Measurements from ENCODE around the gene KLHL6. TPM values are rescaled to one million over a fixed set of nuclear protein-coding genes. Genes with fewer than 3 reads are reported as not detected.
"Not testable (repeated sequence)": the region's sequence is repeated elsewhere in the genome, so short reads cannot be mapped to it uniquely, and the experiment has no call there.

Gene KLHL6
- total RNA-seq, 2 experiments from 2014 or later, result 23.9 to 24.2 TPM

GRCh38 chr3:183577346-183577745 lies 21.8 kb upstream of the KLHL6 start:
- H3K36me3 Mint-ChIP-seq (ENCODE audit: low read depth), result no peaks in the 10 kb centered on the region
- peaks cover 37% of the 10 kb centered on the region for H3K4me1 Mint-ChIP-seq (ENCODE audit: low read depth)
- H3K4me3 Mint-ChIP-seq, result no peak overlapping the region
- Histone ChIP-seq H3K4me1 (ENCODE audit: insufficient read depth, low read length) (peaks cover 23% of the 10 kb centered on the region), H3K27ac (ENCODE audit: low read depth in 1 of 2, low read length in 2 of 2) (no peak overlapping the region), H3K9me3 (ENCODE audit: control insufficient read depth in 1 of 2, insufficient read depth in 1 of 2, low read length in 2 of 2) (no peaks in the 10 kb centered on the region), H3K4me3 (ENCODE audit: low read length) (no peak overlapping the region), H3K36me3 (ENCODE audit: insufficient read depth, low read length) (no peaks in the 10 kb centered on the region), H3K27me3 (ENCODE audit: control insufficient read depth in 1 of 2, insufficient read depth in 2 of 2, low read length in 2 of 2) (no peaks in the 10 kb centered on the region)
- H3K27me3 Mint-ChIP-seq, result no peaks in the 10 kb centered on the region
- CTCF ChIA-PET, result interaction anchor here (1.3 kb wide), 1 partner anchor 254 kb away, joined by 3 read pairs; no protein-coding TSS in a partner anchor
- POLR2A ChIA-PET, result interaction anchor here (0.9 kb wide), 1 partner anchor 58 kb away, joined by 4 read pairs; the partner anchor contains the start of gene KLHL24
- no peaks in the 10 kb centered on the region for H3K9me3 Mint-ChIP-seq
- no peak for TF ChIP-seq CTCF (IDR thresholded peaks at IDR 0.05)
- H3K27ac Mint-ChIP-seq, result no peak overlapping the region
- ATAC-seq (ENCODE audit: poor library complexity) (no peak), DNase-seq (no peak)
- intact Hi-C loops (cut with DNase I, micrococcal nuclease), result no loop called here

GRCh38 chr3:183576487-183577107 lies 21.1 kb upstream of the KLHL6 start:
- DNase-seq, result no peak
- Histone ChIP-seq H3K36me3 (ENCODE audit: insufficient read depth, low read length) (no peaks in the 10 kb centered on the region), H3K4me3 (ENCODE audit: low read length) (no peak overlapping the region), H3K27me3 (ENCODE audit: control insufficient read depth in 1 of 2, insufficient read depth in 2 of 2, low read length in 2 of 2) (no peaks in the 10 kb centered on the region), H3K4me1 (ENCODE audit: insufficient read depth, low read length) (peaks cover 23% of the 10 kb centered on the region), H3K9me3 (ENCODE audit: control insufficient read depth in 1 of 2, insufficient read depth in 1 of 2, low read length in 2 of 2) (no peaks in the 10 kb centered on the region), H3K27ac (ENCODE audit: low read depth in 1 of 2, low read length in 2 of 2) (no peak overlapping the region)
- ChIA-PET POLR2A (interaction anchor here (1.0 kb wide), 1 partner anchor 8 kb away, joined by 3 read pairs; no protein-coding TSS in a partner anchor), CTCF (interaction anchor here (0.8 to 1.3 kb wide), 3 partner anchors 15 to 255 kb away, joined by 3 read pairs; no protein-coding TSS in a partner anchor)
- no peaks in the 10 kb centered on the region for H3K27me3 Mint-ChIP-seq
- ATAC-seq (ENCODE audit: poor library complexity), result no peak
- peaks cover 37% of the 10 kb centered on the region for H3K4me1 Mint-ChIP-seq (ENCODE audit: low read depth)
- TF ChIP-seq CTCF (IDR thresholded peaks at IDR 0.05), result no peak
- H3K36me3 Mint-ChIP-seq (ENCODE audit: low read depth), result no peaks in the 10 kb centered on the region
- H3K4me3 Mint-ChIP-seq, result no peak overlapping the region
- H3K9me3 Mint-ChIP-seq, result no peaks in the 10 kb centered on the region
- H3K27ac Mint-ChIP-seq, result no peak overlapping the region
- intact Hi-C loops (cut with DNase I, micrococcal nuclease), result no loop called here

- H3K27ac Mint-ChIP-seq, result no peak overlapping the region
- Histone ChIP-seq H3K9me3 (ENCODE audit: control insufficient read depth in 1 of 2, insufficient read depth in 1 of 2, low read length in 2 of 2) (no peaks in the 10 kb centered on the region), H3K27me3 (ENCODE audit: control insufficient read depth in 1 of 2, insufficient read depth in 2 of 2, low read length in 2 of 2) (no peaks in the 10 kb centered on the region), H3K4me3 (ENCODE audit: low read length) (no peak overlapping the region), H3K27ac (ENCODE audit: low read depth in 1 of 2, low read length in 2 of 2) (no peak overlapping the region), H3K4me1 (ENCODE audit: insufficient read depth, low read length) (peaks cover 7% of the 10 kb centered on the region), H3K36me3 (ENCODE audit: insufficient read depth, low read length) (no peaks in the 10 kb centered on the region)
- H3K4me1 Mint-ChIP-seq (ENCODE audit: low read depth), result peaks cover 19% of the 10 kb centered on the region
- POLR2A ChIA-PET, result no interaction called here
- no peaks in the 10 kb centered on the region for H3K36me3 Mint-ChIP-seq (ENCODE audit: low read depth)
- no peak for ATAC-seq (ENCODE audit: poor library complexity)
- CTCF ChIA-PET, result no interaction called here
- no peak for TF ChIP-seq CTCF (IDR thresholded peaks at IDR 0.05)
- H3K27me3 Mint-ChIP-seq, result no peaks in the 10 kb centered on the region
- intact Hi-C loops (cut with DNase I, micrococcal nuclease), result no loop called here
- DNase-seq, result no peak
- no peak overlapping the region for H3K4me3 Mint-ChIP-seq
- no peaks in the 10 kb centered on the region for H3K9me3 Mint-ChIP-seq
Measured at GRCh38 chr3:183572935-183573334, 17.4 kb upstream of the KLHL6 start.

GRCh38 chr3:183570191-183570590 lies 14.7 kb upstream of the KLHL6 start:
- CTCF ChIA-PET, result not testable (repeated sequence)

More at GRCh38 chr3:183570191-183570590, 14.7 kb upstream of the KLHL6 start:
- H3K27me3 ChIP-seq (ENCODE audit: control insufficient read depth in 1 of 2, insufficient read depth in 2 of 2, low read length in 2 of 2); H3K4me1 Mint-ChIP-seq (ENCODE audit: low read depth); H3K27ac ChIP-seq (ENCODE audit: low read depth in 1 of 2, low read length in 2 of 2); intact Hi-C loops (cut with DNase I, micrococcal nuclease); H3K4me1 ChIP-seq (ENCODE audit: insufficient read depth, low read length); H3K36me3 ChIP-seq (ENCODE audit: insufficient read depth, low read length); POLR2A ChIA-PET; H3K36me3 Mint-ChIP-seq (ENCODE audit: low read depth); H3K9me3 Mint-ChIP-seq; H3K4me3 ChIP-seq (ENCODE audit: low read length); ATAC-seq (ENCODE audit: poor library complexity); H3K9me3 ChIP-seq (ENCODE audit: control insufficient read depth in 1 of 2, insufficient read depth in 1 of 2, low read length in 2 of 2); DNase-seq; H3K27me3 Mint-ChIP-seq; H3K27ac Mint-ChIP-seq; H3K4me3 Mint-ChIP-seq: not testable (repeated sequence)

Data from CD4-positive, alpha-beta T cell (primary cell).